Gastroesophageal sphincter (tissue), 3 donors: ENCODE data around the gene CNTNAP4.

Experiments used
- CTCF ChIP-seq, 4 experiments: fragments of 200-600 bp in 2 of 4; fragments of 450-650 bp in 2 of 4; sonication (generic) in 1 of 4; IDR thresholded peaks; one replicate each; pipeline ENCODE4 v1.5.1; 2017 to 2019; ENCODE audit warnings: antibody characterized with exemption in 4 of 4, mild to moderate bottlenecking in 2 of 4, moderate library complexity in 2 of 4
- EP300 ChIP-seq: sonication (generic); formaldehyde crosslinking; IDR thresholded peaks from one replicate; pipeline ENCODE4 v1.6.1; 2017; ENCODE audit warnings: antibody characterized with exemption, mild to moderate bottlenecking
- POLR2A ChIP-seq, 2 donors: fragments of 450-650 bp; IDR thresholded peaks; one replicate each; pipeline ENCODE4 v1.6.1; 2017; ENCODE audit warnings: antibody characterized with exemption in 2 of 2, mild to moderate bottlenecking in 2 of 2, moderate library complexity in 1 of 2
- POLR2AphosphoS5 ChIP-seq: sonication (generic); formaldehyde crosslinking; IDR thresholded peaks from one replicate; pipeline ENCODE4 v1.6.1; 2017; ENCODE audit warnings: antibody characterized with exemption

- TF ChIP-seq POLR2A (IDR thresholded peaks at IDR 0.05) (no peak), CTCF (IDR thresholded peaks at IDR 0.05) (no peak), EP300 (no peak), POLR2AphosphoS5 (no peak)
Observed at GRCh38 chr16:76478105-76478504, 200.9 kb downstream of the CNTNAP4 start.
